ENCODE results near the gene ACTMAP.

DNA sequence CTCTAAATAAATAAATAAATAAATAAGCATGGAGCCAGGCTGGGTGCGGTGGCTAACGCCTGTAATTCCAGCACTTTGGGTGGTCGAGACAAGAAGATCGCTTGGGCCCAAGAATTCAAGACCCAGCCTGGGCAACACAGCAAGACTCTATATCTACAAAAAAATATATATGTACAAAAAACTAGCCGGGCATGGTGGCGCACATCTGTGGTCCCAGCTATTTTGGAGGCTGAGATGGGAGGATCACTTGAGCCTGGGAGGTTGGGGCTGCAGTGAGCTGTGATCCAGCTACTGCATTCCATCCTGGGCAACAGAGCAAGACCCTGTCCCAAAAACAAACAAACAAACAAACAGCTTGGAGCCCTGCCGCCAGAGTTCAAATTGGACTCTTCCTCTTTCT, 2.7 kb downstream of the ACTMAP start:
- no peak for TF ChIP-seq CTCF (conservative IDR thresholded peaks at IDR 0.05; ENCODE audit: low read length)
- no peak for TF ChIP-seq EZH2phosphoT487 (IDR thresholded peaks at IDR 0.05; ENCODE audit: borderline replicate concordance, low read depth, low read length)

Data from OCI-LY7 (cell line).